Measurements from ENCODE around the gene HERPUD2. TPM values are rescaled to one million over a fixed set of nuclear protein-coding genes. Genes with fewer than 3 reads are reported as not detected.

Gene HERPUD2, protein sequence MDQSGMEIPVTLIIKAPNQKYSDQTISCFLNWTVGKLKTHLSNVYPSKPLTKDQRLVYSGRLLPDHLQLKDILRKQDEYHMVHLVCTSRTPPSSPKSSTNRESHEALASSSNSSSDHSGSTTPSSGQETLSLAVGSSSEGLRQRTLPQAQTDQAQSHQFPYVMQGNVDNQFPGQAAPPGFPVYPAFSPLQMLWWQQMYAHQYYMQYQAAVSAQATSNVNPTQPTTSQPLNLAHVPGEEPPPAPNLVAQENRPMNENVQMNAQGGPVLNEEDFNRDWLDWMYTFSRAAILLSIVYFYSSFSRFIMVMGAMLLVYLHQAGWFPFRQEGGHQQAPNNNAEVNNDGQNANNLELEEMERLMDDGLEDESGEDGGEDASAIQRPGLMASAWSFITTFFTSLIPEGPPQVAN
- 18.0 and 32.3 TPM in 2 replicates for total RNA-seq

GRCh38 chr7:35694784-35695472 is at the start of gene HERPUD2:
Gene HERPUD2, minus strand, starts transcription at chr7:35695135. Its CDS starts 805 bp downstream, at chr7:35694330.

Other genes with a start within 250 kb of the HERPUD2 start
- 132 and 195 TPM in 2 replicates for gene SEPTIN7, start 105.9 kb upstream of the HERPUD2 start, total RNA-seq